Lower leg skin (tissue), 4 donors: ENCODE data around the gene NRXN3. TPM values are rescaled to one million over a fixed set of nuclear protein-coding genes. Genes with fewer than 3 reads are reported as not detected.
"Not testable (repeated sequence)": the region's sequence is repeated elsewhere in the genome, so short reads cannot be mapped to it uniquely, and the experiment has no call there.

Source experiments
- DNase-seq, 2 donors: peaks; one replicate each; pipeline ENCODE4 v3.0.0-alpha.2; 2019; ENCODE audit warnings: low spot score in 2 of 2
- H3K4me3 ChIP-seq: fragments of 200-600 bp; sonication (generic); 2 replicates; pipeline ENCODE4 v1.5.1; 2017; ENCODE audit warnings: mild to moderate bottlenecking, low read depth; ENCODE audit not compliant: poor library complexity, severe bottlenecking
- POLR2A ChIP-seq, 2 donors: fragments of 450-650 bp; IDR thresholded peaks; one replicate each; pipeline ENCODE4 v1.6.1; 2016 to 2017; ENCODE audit warnings: antibody characterized with exemption in 2 of 2, mild to moderate bottlenecking in 1 of 2, moderate library complexity in 1 of 2
- WGBS, 2 donors: methylation state at CpG; one replicate each; pipeline ENCODE4 v1.1.5; 2018; 5-methylcytosine and 5-hydroxymethylcytosine counted together
- intact Hi-C: fragments of 100-400 bp; cut with DNase I; formaldehyde crosslinking; loops from one replicate; pipeline ENCODE4 v1.15.0; 2023; ENCODE audit warnings: low total_unique reads
- total RNA-seq, 4 donors: library from RNA; depleted of rRNA; stranded (reverse); fragments of >200 nt; gene quantifications; one replicate each; pipeline ENCODE4 v1.1.0, GENCODE V29; 2016
- TF ChIP-seq, protein P1 (sequence below), 3 donors: fragments of 450-650 bp; IDR thresholded peaks; one replicate each; pipeline ENCODE4 v1.5.1; 2016; ENCODE audit warnings: antibody characterized with exemption in 3 of 3, mild to moderate bottlenecking in 3 of 3, moderate library complexity in 2 of 3

Gene NRXN3
- total RNA-seq, 4 donors from 2014 or later = 0.61 to 2.4 (median 1.7) TPM

DNA sequence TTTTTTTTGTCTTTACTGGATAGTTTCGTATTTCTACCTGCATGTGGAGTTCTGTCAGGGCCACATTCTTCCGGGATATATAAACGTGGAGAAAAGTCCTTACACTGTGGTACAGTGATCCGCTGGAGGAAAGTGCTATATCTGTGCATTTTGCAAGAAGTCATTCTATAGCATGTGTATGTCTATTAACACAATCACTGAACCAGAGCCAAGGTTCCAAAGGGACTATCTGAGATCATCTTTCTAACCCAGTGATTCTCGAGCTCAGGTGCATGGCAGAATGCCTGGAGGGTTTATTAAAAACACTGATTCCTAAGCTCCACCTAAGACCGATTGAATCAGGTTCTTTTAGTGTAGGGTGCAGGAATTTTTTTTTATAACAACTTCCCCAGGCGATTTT, 354.0 kb downstream of the NRXN3 start:
- no peak overlapping the region for H3K4me3 ChIP-seq
- no peak for DNase-seq
- intact Hi-C loops = no loop called here
- no peak for TF ChIP-seq POLR2A (IDR thresholded peaks at IDR 0.05)
- TF ChIP-seq, protein P1, sequence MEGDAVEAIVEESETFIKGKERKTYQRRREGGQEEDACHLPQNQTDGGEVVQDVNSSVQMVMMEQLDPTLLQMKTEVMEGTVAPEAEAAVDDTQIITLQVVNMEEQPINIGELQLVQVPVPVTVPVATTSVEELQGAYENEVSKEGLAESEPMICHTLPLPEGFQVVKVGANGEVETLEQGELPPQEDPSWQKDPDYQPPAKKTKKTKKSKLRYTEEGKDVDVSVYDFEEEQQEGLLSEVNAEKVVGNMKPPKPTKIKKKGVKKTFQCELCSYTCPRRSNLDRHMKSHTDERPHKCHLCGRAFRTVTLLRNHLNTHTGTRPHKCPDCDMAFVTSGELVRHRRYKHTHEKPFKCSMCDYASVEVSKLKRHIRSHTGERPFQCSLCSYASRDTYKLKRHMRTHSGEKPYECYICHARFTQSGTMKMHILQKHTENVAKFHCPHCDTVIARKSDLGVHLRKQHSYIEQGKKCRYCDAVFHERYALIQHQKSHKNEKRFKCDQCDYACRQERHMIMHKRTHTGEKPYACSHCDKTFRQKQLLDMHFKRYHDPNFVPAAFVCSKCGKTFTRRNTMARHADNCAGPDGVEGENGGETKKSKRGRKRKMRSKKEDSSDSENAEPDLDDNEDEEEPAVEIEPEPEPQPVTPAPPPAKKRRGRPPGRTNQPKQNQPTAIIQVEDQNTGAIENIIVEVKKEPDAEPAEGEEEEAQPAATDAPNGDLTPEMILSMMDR (IDR thresholded peaks at IDR 0.05) = no peak
- WGBS, 2 donors = 67 to 71% methylated on average over 7 of the region's 7 CpGs

- DNase-seq = no peak
- intact Hi-C loops = no loop called here
- no peak overlapping the region for H3K4me3 ChIP-seq
- WGBS, 2 donors = 89 to 90% methylated on average over 5 of the region's 5 CpGs
- TF ChIP-seq, protein P1 (IDR thresholded peaks at IDR 0.05) = no peak
- no peak for TF ChIP-seq POLR2A (IDR thresholded peaks at IDR 0.05)
Observed at GRCh38 chr14:78524766-78525165, 354.6 kb downstream of the NRXN3 start.

DNA sequence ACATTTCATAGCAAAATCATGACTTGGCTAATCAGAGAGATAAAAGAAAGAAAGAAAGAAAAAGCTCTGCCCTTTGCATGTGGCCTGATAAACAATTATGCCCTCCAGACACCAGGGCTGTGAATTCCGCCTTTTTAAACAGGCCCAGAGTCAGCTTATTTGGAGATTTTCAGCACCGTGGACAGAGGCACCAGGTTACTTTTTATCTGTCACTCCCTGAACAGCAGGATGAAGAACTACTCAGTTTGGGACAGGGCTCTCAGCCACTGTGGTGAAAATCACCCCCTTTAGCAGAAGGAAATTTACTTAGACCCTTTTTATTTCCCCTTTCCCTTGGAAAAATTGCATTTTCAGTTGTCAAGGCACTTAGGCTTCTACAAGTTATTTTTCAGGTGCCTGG, 359.9 kb downstream of the NRXN3 start:
- no peak overlapping the region for H3K4me3 ChIP-seq
- WGBS, 2 donors = 9 to 11% methylated on average over 2 of the region's 2 CpGs
- TF ChIP-seq POLR2A (IDR thresholded peaks at IDR 0.05) = no peak
- intact Hi-C loops = no loop called here
- no peak for DNase-seq

DNA sequence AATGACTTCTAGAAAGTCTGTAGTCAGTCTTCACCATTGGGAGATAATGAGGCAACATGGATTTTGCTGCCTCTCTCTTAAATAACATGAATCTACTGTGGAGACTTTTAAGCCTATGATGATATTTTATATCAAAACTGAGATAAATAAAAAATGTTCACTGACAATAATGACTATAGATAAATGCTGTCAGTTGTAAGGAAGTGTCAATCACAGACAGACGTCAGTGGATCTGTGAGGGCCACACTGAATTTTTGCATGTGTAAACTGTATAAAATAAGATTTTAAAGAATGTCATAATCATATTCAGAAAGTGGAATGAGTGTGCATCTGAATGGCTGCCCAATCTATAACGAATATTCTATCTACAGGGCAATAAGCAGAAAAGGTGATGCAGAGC, 364.0 kb downstream of the NRXN3 start:
- 73 to 80% methylated on average over 2 of the region's 2 CpGs for WGBS, 2 donors
- no peak for DNase-seq
- TF ChIP-seq, protein P1 (IDR thresholded peaks at IDR 0.05) = no peak
- no peak for TF ChIP-seq POLR2A (IDR thresholded peaks at IDR 0.05)
- intact Hi-C loops = no loop called here
- no peak overlapping the region for H3K4me3 ChIP-seq

DNA sequence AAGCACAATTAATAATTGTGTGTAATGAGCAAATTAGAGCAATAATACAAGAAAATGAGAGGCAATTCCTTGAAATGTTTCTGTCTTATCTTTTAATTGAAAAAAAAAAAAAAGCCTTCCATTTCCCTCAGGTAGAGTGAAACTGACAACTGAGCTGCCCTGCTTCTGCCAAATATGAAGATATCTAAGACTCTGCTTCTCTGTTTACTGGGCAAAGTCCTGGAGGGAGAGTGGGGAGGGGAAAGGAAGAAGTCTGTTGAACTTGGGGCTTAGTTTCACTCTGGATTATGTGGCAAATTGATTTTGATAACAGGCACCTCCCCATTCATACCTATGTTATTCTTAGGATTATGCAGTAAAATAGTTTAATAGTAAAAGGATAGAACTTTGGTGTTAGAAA, 364.9 kb downstream of the NRXN3 start:
- no peak for DNase-seq
- intact Hi-C loops = no loop called here
- TF ChIP-seq, protein P1 (IDR thresholded peaks at IDR 0.05) = no peak
- TF ChIP-seq POLR2A (IDR thresholded peaks at IDR 0.05) = no peak
- no peak overlapping the region for H3K4me3 ChIP-seq

DNA sequence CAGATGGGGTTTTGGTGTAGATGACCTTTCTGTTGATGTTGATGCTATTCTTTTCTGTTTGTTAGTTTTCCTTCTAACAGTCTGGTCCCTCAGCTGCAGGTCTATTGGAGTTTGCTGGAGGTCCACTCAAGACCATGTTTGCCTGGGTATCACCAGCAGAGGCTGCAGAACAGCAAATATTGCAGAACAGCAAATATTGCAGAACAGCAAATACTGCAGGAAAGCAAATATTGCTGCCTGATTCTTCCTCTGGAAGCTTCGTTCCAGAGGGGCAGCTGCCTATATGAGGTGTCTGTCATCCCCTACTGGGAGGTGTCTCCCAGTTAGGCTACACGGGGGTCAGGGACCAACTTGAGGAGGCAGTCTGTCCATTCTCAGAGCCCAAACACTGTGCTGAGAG, 371.6 kb downstream of the NRXN3 start:
- 61 to 96% methylated on average over 2 of the region's 2 CpGs for WGBS, 2 donors
- intact Hi-C loops, H3K4me3 ChIP-seq, DNase-seq: not testable (repeated sequence)

DNA sequence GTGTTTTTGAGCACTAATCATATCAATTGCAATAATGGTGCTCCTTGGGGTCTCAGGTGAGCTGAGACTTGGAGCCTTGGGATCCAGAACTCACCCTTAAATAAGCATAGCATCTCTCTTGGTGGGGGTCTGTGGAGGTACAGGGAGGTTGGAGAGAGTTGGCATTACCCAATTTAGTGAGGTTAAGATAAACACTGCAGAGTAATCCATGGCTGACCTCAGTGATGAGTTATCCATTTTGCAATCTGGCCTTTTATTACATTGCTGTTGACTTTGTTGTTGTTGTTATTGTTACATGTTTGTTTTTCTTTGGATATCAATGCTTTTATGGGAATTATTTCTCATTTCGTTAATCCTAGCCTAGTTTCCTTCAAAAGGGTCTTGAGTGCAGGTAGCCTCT, 373.3 kb downstream of the NRXN3 start:
- intact Hi-C loops = no loop called here
- 26 to 43% methylated on average over 1 of the region's 1 CpG for WGBS, 2 donors
- no peak for DNase-seq
- no peak for TF ChIP-seq POLR2A (IDR thresholded peaks at IDR 0.05)
- TF ChIP-seq, protein P1 (IDR thresholded peaks at IDR 0.05) = no peak
- no peak overlapping the region for H3K4me3 ChIP-seq
